Measurements from ENCODE around the gene WDFY2.

WDFY2 gene

DNA sequence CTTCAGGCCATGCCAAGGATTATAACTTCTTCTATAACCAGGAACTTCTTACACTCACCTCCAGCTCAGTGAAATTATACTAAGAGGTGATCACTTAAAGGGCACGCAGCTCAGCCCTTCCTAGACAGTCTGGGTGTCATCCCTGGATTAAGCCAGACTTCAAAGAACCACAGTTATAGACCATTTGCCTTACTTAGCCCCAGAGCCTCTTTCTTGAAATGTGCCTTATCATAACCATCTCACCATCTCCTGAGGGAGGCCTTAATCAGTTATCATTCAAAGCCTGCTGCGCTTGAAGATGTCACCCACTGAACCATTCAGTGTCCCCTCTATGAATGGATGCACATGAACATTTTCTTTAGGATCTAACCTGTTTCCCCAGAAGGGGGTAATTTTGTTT is 229.8 kb downstream of the WDFY2 start:
- DNase-seq (ENCODE audit: low spot score): peak; percentile 51

DNA sequence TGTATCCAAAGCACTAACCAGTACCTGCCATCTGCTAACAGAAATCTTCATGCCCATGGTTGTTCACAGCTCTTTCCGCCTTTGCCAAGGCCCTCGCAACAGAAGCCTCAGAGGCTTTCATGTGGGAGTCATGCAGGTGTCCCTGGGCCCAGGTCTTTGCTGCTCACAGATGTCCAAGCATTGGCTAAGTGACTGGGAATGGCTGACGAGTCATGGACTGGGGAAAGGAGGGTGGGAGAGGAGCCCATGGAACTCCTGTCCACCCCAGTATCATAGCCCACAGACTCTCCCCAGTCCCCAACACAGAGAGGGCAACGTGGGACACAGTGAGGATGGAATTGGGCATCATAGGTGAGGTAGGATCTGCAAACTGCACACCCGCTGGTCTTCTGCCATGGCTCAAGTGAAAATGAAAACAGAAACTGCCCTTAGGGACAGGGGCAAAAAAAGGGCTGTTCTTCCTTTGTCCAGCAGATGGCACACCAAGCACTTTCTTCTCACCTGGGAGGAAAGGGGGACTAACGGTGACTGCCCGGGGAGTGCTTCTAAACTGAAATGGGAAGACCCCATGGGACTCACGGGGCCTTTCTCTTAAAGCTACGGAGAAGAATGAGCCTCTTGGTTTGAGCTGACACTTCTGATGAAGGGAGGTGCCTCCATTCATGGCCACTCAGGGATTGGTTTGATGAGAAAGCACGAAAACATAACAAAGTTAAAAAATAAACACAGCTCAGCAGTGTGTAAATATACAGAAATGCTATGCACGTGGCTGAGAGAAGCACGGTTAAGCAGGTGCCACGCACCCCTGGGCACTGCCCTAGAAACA is 230.8 kb downstream of the WDFY2 start:
- peak; percentile 76 for DNase-seq (ENCODE audit: low spot score)

DNA sequence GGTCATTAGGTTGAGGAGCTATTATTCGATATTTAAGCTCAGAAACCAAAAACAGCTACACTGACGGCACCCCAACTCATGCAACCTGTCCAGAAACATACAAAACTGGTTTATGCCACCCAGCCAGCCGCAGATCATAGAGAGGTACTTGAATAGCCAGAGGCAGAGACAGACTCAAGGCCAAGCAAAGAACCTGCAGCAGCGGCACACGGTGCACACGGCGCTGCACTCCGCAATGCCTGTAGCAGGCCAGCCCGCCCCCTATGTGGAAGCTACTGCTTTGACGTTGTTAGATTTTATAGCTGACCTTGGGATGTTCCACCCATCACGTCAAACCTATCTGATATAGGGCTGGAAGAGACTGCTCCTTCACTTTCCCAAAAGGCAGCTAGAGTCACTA is 231.6 kb downstream of the WDFY2 start:
- no peak for DNase-seq (ENCODE audit: low spot score)

DNA sequence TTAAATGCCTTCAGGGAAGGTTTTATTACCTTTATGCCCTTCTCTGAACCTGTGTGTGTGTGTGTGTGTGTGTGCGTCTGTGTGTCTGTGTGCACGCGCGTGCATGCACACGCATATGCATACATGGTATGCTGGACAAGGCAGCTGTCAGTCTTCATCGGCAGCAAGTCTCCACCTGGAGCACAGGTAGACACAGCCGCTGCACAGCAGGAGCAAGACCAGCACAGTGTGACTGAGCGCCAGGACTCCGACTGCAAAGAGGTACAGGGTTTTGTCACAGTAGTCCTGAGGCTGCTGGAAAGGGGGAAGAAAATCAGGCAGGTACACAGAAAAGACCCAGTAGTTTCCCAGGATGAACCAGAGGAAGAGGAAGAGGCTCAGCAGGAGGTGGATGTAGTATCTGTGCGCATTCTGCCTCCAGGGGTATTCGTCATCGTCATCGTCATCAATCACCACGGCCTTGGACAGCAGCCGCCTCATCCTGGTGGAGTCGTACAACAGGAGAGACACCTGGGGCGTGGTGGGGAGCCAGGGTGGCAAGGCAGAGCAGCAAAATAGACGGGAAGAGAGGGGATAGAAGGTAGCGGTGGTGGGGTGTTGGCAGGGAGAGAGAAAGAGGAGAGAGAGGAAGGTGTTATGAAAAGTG is 232.5 kb downstream of the WDFY2 start:
- no peak for DNase-seq (ENCODE audit: low spot score)

Small RNA genes lying within 50 kb of the gene (small RNA-seq; reads per million reads assigned to genes)
- 0 reads per million in 2 experiments for gene MIR4703
- gene RN7SL413P: 0 to 0.09 reads per million in 2 experiments
- 0 reads per million in 2 experiments for gene RNU6-65P
- 0 reads per million in 2 experiments for gene RNY1P6
